ENCODE measurements around the gene MRPL58. TPM values are rescaled to one million over a fixed set of nuclear protein-coding genes. Genes with fewer than 3 reads are reported as not detected.

MRPL58 gene
- total RNA-seq, 2 donors from 2014 or later, result 16.9 TPM; not detected in 1

DNA sequence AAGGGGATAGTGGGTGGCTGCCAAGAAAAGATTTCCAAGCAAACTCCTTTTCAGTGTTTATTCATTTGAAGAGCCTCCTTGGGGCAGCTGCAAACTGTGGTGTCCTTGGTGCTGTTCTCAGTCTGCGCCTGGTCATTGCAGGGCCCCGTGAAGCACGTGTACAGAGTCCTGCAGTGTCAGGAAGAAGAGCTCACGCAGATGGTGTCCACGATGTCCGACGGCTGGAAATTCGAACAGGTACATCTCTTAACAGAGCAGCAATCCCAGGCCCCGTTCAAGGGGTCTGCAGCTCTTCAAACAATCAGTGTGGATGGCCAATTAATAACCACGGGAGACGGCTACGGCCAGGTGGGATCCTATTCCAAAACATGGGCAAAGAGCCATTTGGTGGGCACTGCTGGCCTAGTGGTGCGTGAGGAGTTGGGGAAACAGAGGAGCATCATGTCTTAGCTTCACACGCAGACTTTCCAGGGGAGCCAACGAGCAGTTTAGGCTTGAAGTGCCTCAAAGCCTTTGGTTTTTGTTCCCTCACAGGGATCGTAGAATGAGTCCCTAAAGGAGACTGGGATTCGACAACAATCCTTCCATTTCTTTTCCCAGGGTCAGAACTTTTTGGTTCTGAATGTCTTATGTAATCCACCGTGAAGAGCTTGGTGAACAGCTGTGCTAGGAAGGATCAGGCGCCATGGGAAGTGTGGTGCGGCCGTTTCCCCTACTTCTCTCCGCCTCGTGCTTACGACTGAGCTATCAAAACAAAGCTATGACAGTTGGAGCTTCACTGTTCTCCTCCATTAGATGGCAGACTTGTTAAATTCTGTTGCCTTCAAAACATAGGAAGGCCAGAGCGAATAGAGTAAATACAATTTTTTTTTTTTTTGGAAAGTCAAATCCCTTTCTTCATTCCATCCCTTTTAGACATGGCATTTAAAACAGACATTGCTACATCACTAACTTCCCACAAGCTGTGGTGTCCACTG is 47.2 kb downstream of the MRPL58 start:
- peak; percentile 47 for ATAC-seq
- Histone ChIP-seq H3K9me3 (no peaks in the 10 kb centered on the region), H3K27me3 (no peaks in the 10 kb centered on the region), H3K4me3 (no peak overlapping the region), H3K4me1 (no peaks in the 10 kb centered on the region), H3K27ac (no peak overlapping the region), H3K36me3 (replicated peaks in 1 of 2; ENCODE audit: insufficient read depth in 1 of 2, low read depth in 2 of 2) (peaks cover 0 to 11% of the 10 kb centered on the region in 2 donors)
- TF ChIP-seq, protein P1, sequence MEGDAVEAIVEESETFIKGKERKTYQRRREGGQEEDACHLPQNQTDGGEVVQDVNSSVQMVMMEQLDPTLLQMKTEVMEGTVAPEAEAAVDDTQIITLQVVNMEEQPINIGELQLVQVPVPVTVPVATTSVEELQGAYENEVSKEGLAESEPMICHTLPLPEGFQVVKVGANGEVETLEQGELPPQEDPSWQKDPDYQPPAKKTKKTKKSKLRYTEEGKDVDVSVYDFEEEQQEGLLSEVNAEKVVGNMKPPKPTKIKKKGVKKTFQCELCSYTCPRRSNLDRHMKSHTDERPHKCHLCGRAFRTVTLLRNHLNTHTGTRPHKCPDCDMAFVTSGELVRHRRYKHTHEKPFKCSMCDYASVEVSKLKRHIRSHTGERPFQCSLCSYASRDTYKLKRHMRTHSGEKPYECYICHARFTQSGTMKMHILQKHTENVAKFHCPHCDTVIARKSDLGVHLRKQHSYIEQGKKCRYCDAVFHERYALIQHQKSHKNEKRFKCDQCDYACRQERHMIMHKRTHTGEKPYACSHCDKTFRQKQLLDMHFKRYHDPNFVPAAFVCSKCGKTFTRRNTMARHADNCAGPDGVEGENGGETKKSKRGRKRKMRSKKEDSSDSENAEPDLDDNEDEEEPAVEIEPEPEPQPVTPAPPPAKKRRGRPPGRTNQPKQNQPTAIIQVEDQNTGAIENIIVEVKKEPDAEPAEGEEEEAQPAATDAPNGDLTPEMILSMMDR (IDR thresholded peaks at IDR 0.05), result peak in 4 of 7 experiments; percentile 7 to 35 (median 25)
- TF ChIP-seq POLR2A (IDR thresholded peaks at IDR 0.05), result no peak
- peak in 1 of 4 donors; percentile 35 for DNase-seq
- intact Hi-C loops (cut with DNase I), result no loop called here
- WGBS, 2 donors, result 76 to 77% methylated on average over 25 of the region's 25 CpGs

- DNase-seq, result no peak
Measured at GRCh38 chr17:75060434-75061054, 48.1 kb downstream of the MRPL58 start.

GRCh38 chr17:75061055-75061438 is 48.6 kb downstream of the MRPL58 start:
- H3K4me1 ChIP-seq, result no peaks in the 10 kb centered on the region
- DNase-seq (no peak), ATAC-seq (no peak)
- no peak overlapping the region for H3K27ac ChIP-seq
- intact Hi-C loops (cut with DNase I), result no loop called here
- H3K4me3 ChIP-seq, result no peak overlapping the region
- peaks cover 0 to 11% of the 10 kb centered on the region in 2 donors for H3K36me3 ChIP-seq (replicated peaks in 1 of 2; ENCODE audit: insufficient read depth in 1 of 2, low read depth in 2 of 2)
- no peaks in the 10 kb centered on the region for H3K27me3 ChIP-seq
- TF ChIP-seq POLR2A (IDR thresholded peaks at IDR 0.05), result no peak
- TF ChIP-seq, protein P1 (IDR thresholded peaks at IDR 0.05), result no peak
- WGBS, 2 donors, result 94 to 95% methylated on average over 10 of the region's 10 CpGs
- H3K9me3 ChIP-seq, result no peaks in the 10 kb centered on the region

More at GRCh38 chr17:75060434-75061054, 48.1 kb downstream of the MRPL58 start:
- Histone ChIP-seq H3K36me3 (replicated peaks in 1 of 2; ENCODE audit: insufficient read depth in 1 of 2, low read depth in 2 of 2) (peaks cover 0 to 11% of the 10 kb centered on the region in 2 donors), H3K4me1 (no peaks in the 10 kb centered on the region), H3K27me3 (no peaks in the 10 kb centered on the region), H3K4me3 (no peak overlapping the region), H3K27ac (no peak overlapping the region), H3K9me3 (no peaks in the 10 kb centered on the region)
- TF ChIP-seq POLR2A (IDR thresholded peaks at IDR 0.05), result no peak
- TF ChIP-seq, protein P1 (IDR thresholded peaks at IDR 0.05), result no peak
- 92 to 94% methylated on average over 19 to 26 of the region's 26 CpGs for WGBS, 2 donors
- no peak for ATAC-seq
- intact Hi-C loops (cut with DNase I), result no loop called here

GRCh38 chr17:75061618-75062017 is 49.1 kb downstream of the MRPL58 start:
- DNase-seq (no peak), ATAC-seq (no peak)
- Histone ChIP-seq H3K36me3 (replicated peaks in 1 of 2; ENCODE audit: insufficient read depth in 1 of 2, low read depth in 2 of 2) (peaks cover 0 to 11% of the 10 kb centered on the region in 2 donors), H3K4me3 (no peak overlapping the region), H3K27ac (no peak overlapping the region), H3K27me3 (no peaks in the 10 kb centered on the region), H3K4me1 (no peaks in the 10 kb centered on the region), H3K9me3 (no peaks in the 10 kb centered on the region)
- intact Hi-C loops (cut with DNase I), result no loop called here
- 85% methylated on average over 5 to 8 of the region's 8 CpGs for WGBS, 2 donors
- no peak for TF ChIP-seq POLR2A (IDR thresholded peaks at IDR 0.05)
- TF ChIP-seq, protein P1 (IDR thresholded peaks at IDR 0.05), result no peak

Measured in body of pancreas (tissue), 4 donors.